GM23248 (cell line): ENCODE data around the gene GRIA1.

Experiments used
- EZH2 ChIP-seq: fragments of 200-600 bp; sonication (generic); IDR thresholded peaks from 2 replicates; pipeline ENCODE4 v1.6.1; 2018; ENCODE audit warnings: antibody characterized with exemption, mild to moderate bottlenecking; ENCODE audit not compliant: insufficient read depth, poor library complexity, severe bottlenecking
- EZH2phosphoT487 ChIP-seq: fragments of 200-600 bp; sonication (generic); IDR thresholded peaks from 2 replicates; pipeline ENCODE4 v1.6.1; 2018; ENCODE audit warnings: antibody characterized with exemption, moderate library complexity, mild to moderate bottlenecking, low read depth; ENCODE audit not compliant: insufficient read depth

DNA sequence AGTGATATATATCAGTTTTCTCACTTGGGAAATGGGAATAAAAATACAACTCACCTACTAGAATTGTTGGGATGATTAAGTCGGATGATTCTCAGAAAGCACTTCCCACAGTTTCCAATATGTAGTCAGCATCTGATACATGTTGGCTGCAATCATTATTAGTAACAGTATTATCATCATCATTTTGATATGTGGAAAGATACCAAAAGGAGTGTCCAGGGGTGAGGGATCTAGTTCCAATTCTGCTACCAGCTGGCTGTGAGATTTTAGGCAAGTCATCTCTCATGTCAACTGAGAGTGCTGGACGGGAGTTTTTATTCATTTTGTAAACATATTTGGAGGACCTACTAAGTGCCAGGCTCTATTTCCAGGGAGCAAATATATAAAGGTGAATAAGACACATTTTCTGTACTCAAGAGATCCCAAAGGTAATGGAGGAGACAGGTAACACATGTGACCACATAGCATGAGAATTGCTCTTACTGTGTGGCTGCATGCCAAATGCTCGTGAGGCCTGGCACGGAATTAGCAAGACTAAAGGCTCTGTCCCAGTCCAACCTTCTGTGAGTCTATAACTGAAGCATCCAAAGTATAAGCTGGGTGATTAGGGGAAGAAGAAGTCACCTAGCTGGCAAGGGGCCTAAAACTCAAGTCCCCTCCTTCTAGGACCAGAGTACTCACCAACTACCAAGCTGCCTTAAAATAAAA, 83.0 kb downstream of the GRIA1 start:
- TF ChIP-seq EZH2phosphoT487 (no peak), EZH2 (no peak)
